Breast epithelium (tissue), 3 donors: ENCODE data around the gene SLC49A4.

Experiments used
- POLR2A ChIP-seq: fragments of 450-650 bp; IDR thresholded peaks from one replicate; pipeline ENCODE4 v1.6.1; 2016; ENCODE audit warnings: antibody characterized with exemption, mild to moderate bottlenecking, moderate library complexity
- TF ChIP-seq, protein P1 (sequence below), 3 donors: fragments of 450-650 bp; IDR thresholded peaks; one replicate each; pipeline ENCODE4 v1.5.1; 2016 to 2017; ENCODE audit warnings: antibody characterized with exemption in 3 of 3, mild to moderate bottlenecking in 3 of 3, moderate library complexity in 3 of 3

DNA sequence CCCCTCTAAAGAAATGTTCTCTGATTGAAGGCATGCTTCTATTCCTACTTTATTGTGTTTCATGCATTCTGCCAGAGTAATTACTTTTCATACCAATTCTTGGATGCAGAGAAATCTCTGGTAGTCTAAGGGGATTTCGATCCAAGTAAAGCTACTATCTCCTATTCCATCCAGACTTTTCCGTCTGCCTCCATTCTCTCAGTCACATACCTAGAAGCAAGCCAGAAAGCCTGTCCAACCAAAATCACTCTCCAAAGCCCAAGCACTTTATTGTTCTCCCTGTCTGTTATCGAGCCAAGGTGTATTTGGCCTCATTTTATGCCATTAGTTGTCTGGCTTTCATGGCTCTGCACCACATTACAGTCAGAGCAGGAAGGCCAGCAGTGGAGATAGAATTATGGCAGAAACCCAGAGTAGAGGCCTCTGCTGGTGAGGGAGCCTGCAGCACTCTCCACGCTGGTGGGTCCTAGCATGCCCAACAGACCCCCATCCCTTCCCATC is 95.9 kb downstream of the SLC49A4 start:
- TF ChIP-seq POLR2A = no peak
- TF ChIP-seq, protein P1, sequence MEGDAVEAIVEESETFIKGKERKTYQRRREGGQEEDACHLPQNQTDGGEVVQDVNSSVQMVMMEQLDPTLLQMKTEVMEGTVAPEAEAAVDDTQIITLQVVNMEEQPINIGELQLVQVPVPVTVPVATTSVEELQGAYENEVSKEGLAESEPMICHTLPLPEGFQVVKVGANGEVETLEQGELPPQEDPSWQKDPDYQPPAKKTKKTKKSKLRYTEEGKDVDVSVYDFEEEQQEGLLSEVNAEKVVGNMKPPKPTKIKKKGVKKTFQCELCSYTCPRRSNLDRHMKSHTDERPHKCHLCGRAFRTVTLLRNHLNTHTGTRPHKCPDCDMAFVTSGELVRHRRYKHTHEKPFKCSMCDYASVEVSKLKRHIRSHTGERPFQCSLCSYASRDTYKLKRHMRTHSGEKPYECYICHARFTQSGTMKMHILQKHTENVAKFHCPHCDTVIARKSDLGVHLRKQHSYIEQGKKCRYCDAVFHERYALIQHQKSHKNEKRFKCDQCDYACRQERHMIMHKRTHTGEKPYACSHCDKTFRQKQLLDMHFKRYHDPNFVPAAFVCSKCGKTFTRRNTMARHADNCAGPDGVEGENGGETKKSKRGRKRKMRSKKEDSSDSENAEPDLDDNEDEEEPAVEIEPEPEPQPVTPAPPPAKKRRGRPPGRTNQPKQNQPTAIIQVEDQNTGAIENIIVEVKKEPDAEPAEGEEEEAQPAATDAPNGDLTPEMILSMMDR (IDR thresholded peaks at IDR 0.05) = no peak
